Panc1 (cell line): ENCODE measurements around the gene C19orf12.

Experiments used
- CTCF ChIP-seq: fragments of 450-650 bp; IDR thresholded peaks from 2 replicates; pipeline ENCODE4 v1.5.1; 2017; ENCODE audit warnings: mild to moderate bottlenecking
- POLR2AphosphoS5 ChIP-seq: IDR thresholded peaks from 2 replicates; pipeline ENCODE4 v1.6.1; 2012; ENCODE audit warnings: mild to moderate bottlenecking, low read depth, low read length, moderate library complexity
- REST ChIP-seq, 2 experiments: IDR thresholded peaks; 2 replicates each; pipeline ENCODE4 v1.6.1; 2011 to 2012; ENCODE audit warnings: low read depth in 2 of 2, control low read depth in 1 of 2, low read length in 1 of 2, mild to moderate bottlenecking in 1 of 2, moderate library complexity in 1 of 2; ENCODE audit not compliant: insufficient read depth in 1 of 2

GRCh38 chr19:29685326-29685725, 29.7 kb downstream of the C19orf12 start:
- TF ChIP-seq CTCF (no peak), REST (IDR thresholded peaks at IDR 0.05; ENCODE audit: insufficient read depth in 1 of 2, low read depth in 2 of 2, low read length in 1 of 2) (no peak), POLR2AphosphoS5 (no peak)
